IPS DF 19.7 (cell line): ENCODE measurements around the gene PRAC1.

Experiments used
- DNase-seq: peaks from one replicate; pipeline ENCODE4 v3.0.0-alpha.2; 2013; ENCODE audit warnings: low read depth, low spot score

Gene PRAC1

GRCh38 chr17:48722201-48722907 lies at the start of gene PRAC1:
Gene PRAC1 (minus strand): TSS chr17:48722518. CDS start chr17:48722392, 126 bp downstream.
- DNase-seq, result no peak

GRCh38 chr17:48770954-48771353 lies 48.6 kb upstream of the PRAC1 start:
- no peak for DNase-seq

- DNase-seq, result no peak
Measured at GRCh38 chr17:48769009-48769675, 46.8 kb upstream of the PRAC1 start.

GRCh38 chr17:48767263-48767774 lies 45.0 kb upstream of the PRAC1 start:
- DNase-seq, result no peak

- DNase-seq, result no peak
Measured at GRCh38 chr17:48761114-48761513, 38.8 kb upstream of the PRAC1 start.

GRCh38 chr17:48760411-48760810 lies 38.1 kb upstream of the PRAC1 start:
- DNase-seq, result no peak

- DNase-seq, result no peak
Measured at GRCh38 chr17:48759288-48759687, 37.0 kb upstream of the PRAC1 start.

GRCh38 chr17:48757524-48757961 lies 35.2 kb upstream of the PRAC1 start:
- DNase-seq, result no peak

- no peak for DNase-seq
Measured at GRCh38 chr17:48756830-48757251, 34.5 kb upstream of the PRAC1 start.

GRCh38 chr17:48755356-48755755 lies 33.0 kb upstream of the PRAC1 start:
- DNase-seq, result no peak

- DNase-seq, result no peak
Measured at GRCh38 chr17:48754500-48755261, 32.4 kb upstream of the PRAC1 start.

- no peak for DNase-seq
Measured at GRCh38 chr17:48753794-48754499, 31.6 kb upstream of the PRAC1 start.

GRCh38 chr17:48752399-48753288 lies 30.3 kb upstream of the PRAC1 start:
- no peak for DNase-seq

GRCh38 chr17:48751733-48752398 lies 29.5 kb upstream of the PRAC1 start:
- DNase-seq, result no peak

- DNase-seq, result no peak
Measured at GRCh38 chr17:48751172-48751571, 28.9 kb upstream of the PRAC1 start.

- DNase-seq, result no peak
Measured at GRCh38 chr17:48749621-48750553, 27.6 kb upstream of the PRAC1 start.

- no peak for DNase-seq
Measured at GRCh38 chr17:48748718-48749566, 26.6 kb upstream of the PRAC1 start.
